ENCODE results near the gene KSR1. TPM values are rescaled to one million over a fixed set of nuclear protein-coding genes. Genes with fewer than 3 reads are reported as not detected.

The KSR1 gene
- total and polyA plus RNA-seq, 2 of the 4 experiments (the other 2 are of a cell fraction): 12.5 to 21.9 TPM

DNA sequence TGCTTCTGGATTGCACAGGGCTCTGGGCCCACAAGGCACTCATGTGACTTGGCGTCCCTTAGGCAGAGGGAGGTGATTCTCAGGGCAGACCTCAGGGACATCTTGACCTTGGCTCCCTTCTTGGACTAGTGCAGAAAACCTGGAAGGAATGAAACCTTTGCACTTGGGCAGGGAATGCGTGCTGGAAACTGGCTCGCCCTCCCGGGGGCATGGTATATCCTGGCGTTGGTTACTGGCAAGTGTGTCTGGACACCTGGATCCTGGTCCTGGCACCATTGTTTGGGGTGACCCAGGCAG is 111.3 kb downstream of the KSR1 start:
- Histone ChIP-seq H3K36me3 (ENCODE audit: control insufficient read depth, insufficient read depth, low read length) (peaks cover 19% of the 10 kb centered on the region), H3K27ac (ENCODE audit: insufficient read depth, low read length) (no peak overlapping the region), H3K79me1 (ENCODE audit: low read depth in 1 of 2, low read length in 2 of 2) (peaks cover 50 to 93% of the 10 kb centered on the region in 2 experiments), H2BK15ac (ENCODE audit: low read depth, low read length) (0 out of 3 replicates have a peak overlapping the region, but pooled peaks have one; percentile 63), H4K20me1 (ENCODE audit: insufficient read depth, low read length) (peaks cover 17% of the 10 kb centered on the region), H3K56ac (ENCODE audit: extremely low read depth, insufficient read depth, low read length) (no peak overlapping the region), H2BK20ac (ENCODE audit: low read depth, low read length) (no peak overlapping the region; the same call in 1 of the 2 replicates), H3K4ac (ENCODE audit: low read depth, low read length) (peak overlapping the region; percentile 34; the same call in 1 of the 2 replicates), H4K5ac (ENCODE audit: low read depth, low read length) (no peak overlapping the region), H3K14ac (replicated peaks; ENCODE audit: low read depth, low read length) (no peak overlapping the region), H3K23ac (ENCODE audit: low read depth, low read length) (no peak overlapping the region), H2BK5ac (ENCODE audit: low read depth, low read length, poor library complexity, severe bottlenecking) (no peak overlapping the region), H2AK9ac (replicated peaks; ENCODE audit: low read depth, low read length, poor library complexity) (peak overlapping the region; percentile 26), H3K4me2 (ENCODE audit: low read depth, low read length) (no peak overlapping the region), H2AFZ (replicated peaks; ENCODE audit: low read length, poor library complexity) (no peak overlapping the region), H3K4me3 (ENCODE audit: insufficient read depth, low read depth, low read length) (no peak overlapping the region), H3K9ac (ENCODE audit: low read depth, low read length) (no peak overlapping the region), H4K91ac (ENCODE audit: insufficient read depth, low read depth, low read length) (no peak overlapping the region), H3K18ac (ENCODE audit: low read depth, low read length) (no peak overlapping the region), H2AK5ac (ENCODE audit: low read depth, low read length) (peak overlapping the region; percentile 70), H3K4me1 (ENCODE audit: control insufficient read depth, insufficient read depth, low read length) (peaks cover 42% of the 10 kb centered on the region), H2BK120ac (ENCODE audit: low read depth, low read length) (no peak overlapping the region; the same call in 1 of the 2 replicates), H3K9me3 (ENCODE audit: control insufficient read depth, insufficient read depth, low read length) (no peaks in the 10 kb centered on the region), H3K9me1 (ENCODE audit: insufficient read depth, low read length) (peaks cover 37% of the 10 kb centered on the region), H3K27me3 (ENCODE audit: control insufficient read depth, insufficient read depth, low read length) (no peaks in the 10 kb centered on the region), H4K8ac (ENCODE audit: low read depth in 2 of 2, low read length in 2 of 2) (no peak overlapping the region)
- in situ Hi-C loops (cut with MboI; ENCODE audit: low sequenced_read_pairs) (no loop called here), dilution Hi-C loops (cut with HindIII; ENCODE audit: low sequenced_read_pairs, unreplicated experiment) (no loop called here), intact Hi-C loops (cut with micrococcal nuclease) (no loop called here)
- WGBS, 2 experiments (ENCODE audit: extremely low coverage in 2 of 2, insufficient read length in 1 of 2): 92% methylated on average over 4 of the region's 5 CpGs; no CpG with 5 or more reads in 1 of the 2 experiments
- DNase-seq (no peak), ATAC-seq (ENCODE audit: low read depth) (no peak)
- ChIA-PET POLR2A (ENCODE audit: unreplicated experiment) (no interaction called here), CTCF (no interaction called here)
- no TSS peak for BruUV-seq (replicated peaks)
- no peak for TF ChIP-seq CHD1 (IDR thresholded peaks at IDR 0.05; ENCODE audit: low read depth, low read length)
- TF ChIP-seq CEBPB (IDR thresholded peaks at IDR 0.05; ENCODE audit: low read depth, low read length): no peak
- TF ChIP-seq MAZ (IDR thresholded peaks at IDR 0.05; ENCODE audit: borderline replicate concordance, low read depth, low read length): no peak
- no peak for TF ChIP-seq RAD21 (IDR thresholded peaks at IDR 0.05; ENCODE audit: low read length)
- no peak for TF ChIP-seq NFE2L2 (IDR thresholded peaks at IDR 0.05; ENCODE audit: low read depth, low read length)
- TF ChIP-seq, protein P1, sequence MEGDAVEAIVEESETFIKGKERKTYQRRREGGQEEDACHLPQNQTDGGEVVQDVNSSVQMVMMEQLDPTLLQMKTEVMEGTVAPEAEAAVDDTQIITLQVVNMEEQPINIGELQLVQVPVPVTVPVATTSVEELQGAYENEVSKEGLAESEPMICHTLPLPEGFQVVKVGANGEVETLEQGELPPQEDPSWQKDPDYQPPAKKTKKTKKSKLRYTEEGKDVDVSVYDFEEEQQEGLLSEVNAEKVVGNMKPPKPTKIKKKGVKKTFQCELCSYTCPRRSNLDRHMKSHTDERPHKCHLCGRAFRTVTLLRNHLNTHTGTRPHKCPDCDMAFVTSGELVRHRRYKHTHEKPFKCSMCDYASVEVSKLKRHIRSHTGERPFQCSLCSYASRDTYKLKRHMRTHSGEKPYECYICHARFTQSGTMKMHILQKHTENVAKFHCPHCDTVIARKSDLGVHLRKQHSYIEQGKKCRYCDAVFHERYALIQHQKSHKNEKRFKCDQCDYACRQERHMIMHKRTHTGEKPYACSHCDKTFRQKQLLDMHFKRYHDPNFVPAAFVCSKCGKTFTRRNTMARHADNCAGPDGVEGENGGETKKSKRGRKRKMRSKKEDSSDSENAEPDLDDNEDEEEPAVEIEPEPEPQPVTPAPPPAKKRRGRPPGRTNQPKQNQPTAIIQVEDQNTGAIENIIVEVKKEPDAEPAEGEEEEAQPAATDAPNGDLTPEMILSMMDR (conservative IDR thresholded peaks at IDR 0.05; ENCODE audit: low read depth, low read length): no peak
- TF ChIP-seq POLR2A (IDR thresholded peaks at IDR 0.05; ENCODE audit: low read depth, low read length): no peak
